Upper lobe of right lung (tissue), 1 donor: ENCODE results near the gene MCOLN3. TPM values are rescaled to one million over a fixed set of nuclear protein-coding genes. Genes with fewer than 3 reads are reported as not detected.
A peak's percentile ranks its signal among the peaks of the same experiment; 100 is the strongest.

Source experiments
- ATAC-seq: fragments of 200-7000 bp; cut with Tn5 transposase; one replicate; pipeline ENCODE4 v1.9.1; 2020; ENCODE audit warnings: mild to moderate bottlenecking, moderate library complexity
- DNase-seq: peaks from one replicate; pipeline ENCODE4 v3.0.0-alpha.2; 2020
- H3K27ac ChIP-seq: fragments of 200-600 bp; one replicate; pipeline ENCODE4 v1.8.0; 2022
- H3K27me3 ChIP-seq: fragments of 200-600 bp; one replicate; pipeline ENCODE4 v1.8.0; 2022; ENCODE audit warnings: mild to moderate bottlenecking
- H3K36me3 ChIP-seq: fragments of 200-600 bp; one replicate; pipeline ENCODE4 v1.8.0; 2022
- H3K4me1 ChIP-seq: fragments of 200-600 bp; one replicate; pipeline ENCODE4 v1.8.0; 2022
- H3K4me3 ChIP-seq: fragments of 200-600 bp; one replicate; pipeline ENCODE4 v1.8.0; 2022; ENCODE audit warnings: mild to moderate bottlenecking
- H3K9me3 ChIP-seq: fragments of 200-600 bp; one replicate; pipeline ENCODE4 v1.8.0; 2022
- CTCF ChIP-seq: fragments of 200-600 bp; IDR thresholded peaks from one replicate; pipeline ENCODE4 v1.8.0; 2022; ENCODE audit warnings: antibody characterized with exemption
- intact Hi-C: fragments of 100-400 bp; cut with DNase I; formaldehyde crosslinking; loops from one replicate; pipeline ENCODE4 v1.11.0; 2022
- long read RNA-seq: library from polyadenylated mRNA; unstranded; transcript quantifications from one replicate; pipeline ENCODE4 v2.0.0, GENCODE V29; 2021
- total RNA-seq: library from RNA; stranded (reverse); fragmentation: NEBNext Ultra II Directional; extraction: Animal tissue kit (Norgen Biotek cat#: 25700); gene quantifications from one replicate; pipeline ENCODE4 v1.2.1, GENCODE V29; 2021
- donor health status: DM: no; HTN: yes; CAD: no; lungs with severe emphysema.

MCOLN3 gene, protein sequence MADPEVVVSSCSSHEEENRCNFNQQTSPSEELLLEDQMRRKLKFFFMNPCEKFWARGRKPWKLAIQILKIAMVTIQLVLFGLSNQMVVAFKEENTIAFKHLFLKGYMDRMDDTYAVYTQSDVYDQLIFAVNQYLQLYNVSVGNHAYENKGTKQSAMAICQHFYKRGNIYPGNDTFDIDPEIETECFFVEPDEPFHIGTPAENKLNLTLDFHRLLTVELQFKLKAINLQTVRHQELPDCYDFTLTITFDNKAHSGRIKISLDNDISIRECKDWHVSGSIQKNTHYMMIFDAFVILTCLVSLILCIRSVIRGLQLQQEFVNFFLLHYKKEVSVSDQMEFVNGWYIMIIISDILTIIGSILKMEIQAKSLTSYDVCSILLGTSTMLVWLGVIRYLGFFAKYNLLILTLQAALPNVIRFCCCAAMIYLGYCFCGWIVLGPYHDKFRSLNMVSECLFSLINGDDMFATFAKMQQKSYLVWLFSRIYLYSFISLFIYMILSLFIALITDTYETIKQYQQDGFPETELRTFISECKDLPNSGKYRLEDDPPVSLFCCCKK
- 14.0 TPM for total RNA-seq
- long read RNA-seq, partial matches to known transcripts, result 0 of 10 reads
- long read RNA-seq, other reads (novel, unspliced or antisense), result 8 of 10 reads

DNA sequence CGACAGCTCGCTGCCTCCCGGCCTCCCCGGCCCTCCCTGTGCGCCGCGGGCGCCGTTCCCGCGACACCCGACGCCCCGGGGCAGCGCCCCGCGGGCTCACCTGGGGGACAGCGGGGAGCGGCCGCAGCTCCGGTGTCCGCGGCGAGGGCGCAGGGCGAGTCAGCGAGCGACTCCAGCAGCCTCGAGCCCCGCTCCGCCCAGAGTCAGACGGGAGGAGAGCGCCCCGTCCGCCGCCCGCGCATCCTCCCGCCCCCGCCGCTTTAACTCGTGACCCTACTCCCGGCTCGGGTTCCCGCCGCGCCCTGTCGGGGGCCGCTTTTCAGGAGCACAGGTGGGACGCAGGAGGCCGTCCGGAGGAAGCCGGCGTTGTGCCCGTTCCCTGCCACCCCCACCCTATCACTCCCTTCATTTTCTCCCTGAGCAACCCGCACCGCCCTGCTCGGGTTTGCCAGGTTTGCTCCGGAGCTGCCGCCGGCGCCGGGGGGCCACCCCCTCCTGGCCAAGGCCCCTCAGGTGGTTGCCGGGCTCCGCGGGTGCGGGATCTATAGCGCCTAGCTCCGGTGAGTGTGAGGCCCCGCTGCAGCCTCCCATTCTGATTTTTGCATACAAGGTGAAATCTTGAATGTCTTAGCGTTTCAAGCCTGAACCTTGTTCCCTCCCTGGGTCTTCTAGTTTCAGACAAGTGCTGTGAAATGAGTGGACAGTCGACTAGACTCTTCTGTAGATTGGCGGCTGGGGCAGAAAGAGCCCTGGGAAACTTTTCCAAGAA is at the start of gene MCOLN3:
Gene MCOLN3 (minus strand): TSS at position 205 of the 769 bp plus-strand sequence. CDS start 3,140 bp downstream, outside the sequence.
- Histone ChIP-seq H3K9me3 (no peaks in the 10 kb centered on the region), H3K4me3 (peak within 1 kb of the TSS; percentile 60), H3K36me3 (no peaks in the 10 kb centered on the region), H3K4me1 (peaks cover 2% of the 10 kb centered on the region), H3K27me3 (peaks cover 31% of the 10 kb centered on the region), H3K27ac (no peak within 1 kb of the TSS)
- peak; percentile 88 for ATAC-seq
- intact Hi-C loops, result no loop called here
- peak; percentile 83 for DNase-seq
- no peak for TF ChIP-seq CTCF

DNA sequence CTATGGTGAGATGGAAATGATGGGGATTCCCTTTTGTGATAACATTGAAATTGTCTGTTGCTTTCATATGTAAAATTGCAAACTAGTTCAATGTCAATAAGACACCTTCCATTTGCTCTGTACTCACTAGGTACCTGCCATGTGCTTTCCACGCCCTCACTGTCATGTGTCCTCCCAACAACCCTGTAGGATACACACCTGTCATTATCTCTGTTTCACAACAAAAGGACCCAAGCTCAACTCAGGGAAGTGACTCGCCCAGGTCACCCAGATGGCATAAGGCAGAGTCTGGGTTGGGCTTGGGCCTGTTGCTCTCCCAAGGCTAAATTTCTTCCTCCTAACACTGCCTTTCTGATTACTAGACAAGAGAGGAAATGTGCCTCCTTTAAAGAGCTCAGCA is 45.3 kb upstream of the MCOLN3 start:
- intact Hi-C loops, result no loop called here
- no peak for ATAC-seq
- no peaks in the 10 kb centered on the region for H3K27me3 ChIP-seq
- H3K36me3 ChIP-seq, result no peaks in the 10 kb centered on the region
- H3K9me3 ChIP-seq, result no peaks in the 10 kb centered on the region
- H3K4me3 ChIP-seq, result no peak overlapping the region
- TF ChIP-seq CTCF, result no peak
- no peak overlapping the region for H3K27ac ChIP-seq
- no peak for DNase-seq
- no peaks in the 10 kb centered on the region for H3K4me1 ChIP-seq

DNA sequence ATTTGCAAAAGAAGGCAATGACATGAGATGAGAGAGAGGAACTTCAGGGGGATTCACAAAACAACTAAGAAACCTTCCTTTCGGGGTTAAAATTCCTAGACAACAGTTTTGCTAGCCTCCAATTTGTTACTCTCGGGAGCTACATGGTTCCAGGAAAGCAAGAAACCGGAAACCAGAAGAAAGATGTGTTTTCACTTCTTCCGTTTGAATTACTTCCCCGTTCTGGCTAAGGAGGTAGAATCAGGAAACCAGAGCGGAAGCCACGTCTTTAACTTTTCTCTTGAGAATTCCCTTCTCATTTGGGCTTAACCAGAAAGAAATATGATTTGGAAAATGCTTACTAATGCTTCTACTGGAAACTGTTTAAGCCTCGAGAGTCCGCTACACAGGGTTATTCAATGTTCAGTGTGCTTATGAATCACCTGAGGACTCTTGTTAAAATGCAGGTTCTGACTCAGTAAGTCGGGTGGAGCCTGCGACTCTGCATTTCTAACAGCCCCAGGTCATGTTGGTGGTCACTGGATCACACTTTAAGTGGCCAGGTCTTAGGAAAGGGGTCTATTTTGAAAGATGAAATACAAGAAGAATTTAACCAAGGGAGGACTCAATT is 43.5 kb upstream of the MCOLN3 start:
- no peak for TF ChIP-seq CTCF
- no peak for DNase-seq
- Histone ChIP-seq H3K27ac (no peak overlapping the region), H3K4me1 (no peaks in the 10 kb centered on the region), H3K4me3 (peak overlapping the region; percentile 28), H3K36me3 (no peaks in the 10 kb centered on the region), H3K9me3 (no peaks in the 10 kb centered on the region), H3K27me3 (no peaks in the 10 kb centered on the region)
- no peak for ATAC-seq
- intact Hi-C loops, result no loop called here

- H3K27me3 ChIP-seq, result no peaks in the 10 kb centered on the region
- no peaks in the 10 kb centered on the region for H3K9me3 ChIP-seq
- DNase-seq (no peak), ATAC-seq (no peak)
- H3K27ac ChIP-seq, result no peak overlapping the region
- H3K36me3 ChIP-seq, result no peaks in the 10 kb centered on the region
- no peaks in the 10 kb centered on the region for H3K4me1 ChIP-seq
- no peak overlapping the region for H3K4me3 ChIP-seq
- TF ChIP-seq CTCF, result no peak
- intact Hi-C loops, result no loop called here
These were observed 41.9 kb upstream of the MCOLN3 start for GRCh38 chr1:85090225-85090624.

GRCh38 chr1:85089203-85089602 is 40.9 kb upstream of the MCOLN3 start:
- Histone ChIP-seq H3K4me3 (no peak overlapping the region), H3K27ac (no peak overlapping the region), H3K4me1 (no peaks in the 10 kb centered on the region), H3K9me3 (no peaks in the 10 kb centered on the region), H3K36me3 (no peaks in the 10 kb centered on the region), H3K27me3 (no peaks in the 10 kb centered on the region)
- intact Hi-C loops, result no loop called here
- no peak for DNase-seq
- no peak for TF ChIP-seq CTCF
- no peak for ATAC-seq
